Fibroblast of skin of left biceps (primary cell): ENCODE measurements around the gene YLPM1.

Experiments
- DNase-seq, 2 experiments: peaks; one replicate each; pipeline ENCODE4 v3.0.0-alpha.2; 2013; ENCODE audit warnings: low read depth in 2 of 2

Gene YLPM1

DNA sequence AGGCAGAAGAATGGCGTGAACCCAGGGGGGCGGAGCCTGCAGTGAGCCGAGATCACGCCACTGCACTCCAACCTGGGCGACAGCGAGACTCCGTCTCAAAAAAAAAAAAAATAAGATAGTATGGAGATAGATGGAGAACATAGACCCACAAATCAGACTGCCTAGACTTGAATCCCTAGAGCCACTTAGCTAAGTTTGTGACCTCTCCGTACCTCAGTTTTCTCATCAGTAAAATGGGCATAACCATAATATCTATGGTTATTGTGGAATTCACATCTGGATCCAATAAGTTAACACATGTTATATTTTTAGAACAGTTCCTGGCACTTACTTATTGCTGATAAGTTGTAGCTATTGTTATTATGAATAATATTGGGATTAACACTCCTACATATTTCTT, 105.6 kb downstream of the YLPM1 start:
- DNase-seq, result no peak

DNA sequence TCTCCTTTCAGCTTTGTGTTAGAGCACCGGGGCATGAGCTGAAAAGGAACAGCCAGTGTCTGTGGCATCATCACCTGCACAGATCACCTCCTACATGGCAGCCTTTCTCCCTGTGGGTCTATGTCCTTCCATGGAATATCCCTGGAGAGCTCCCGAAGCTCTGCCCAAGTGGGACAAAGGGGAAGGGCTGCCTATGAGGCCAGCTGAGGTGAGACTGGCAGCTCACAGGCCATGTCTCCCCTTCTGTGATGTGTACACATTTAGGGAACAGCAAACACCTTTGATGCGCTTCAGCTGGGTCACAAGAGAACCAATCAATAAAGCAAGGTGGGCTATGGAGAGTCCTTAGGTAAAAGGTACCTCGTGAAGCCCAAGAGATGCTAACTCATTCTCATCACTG, 108.7 kb downstream of the YLPM1 start:
- no peak for DNase-seq

DNA sequence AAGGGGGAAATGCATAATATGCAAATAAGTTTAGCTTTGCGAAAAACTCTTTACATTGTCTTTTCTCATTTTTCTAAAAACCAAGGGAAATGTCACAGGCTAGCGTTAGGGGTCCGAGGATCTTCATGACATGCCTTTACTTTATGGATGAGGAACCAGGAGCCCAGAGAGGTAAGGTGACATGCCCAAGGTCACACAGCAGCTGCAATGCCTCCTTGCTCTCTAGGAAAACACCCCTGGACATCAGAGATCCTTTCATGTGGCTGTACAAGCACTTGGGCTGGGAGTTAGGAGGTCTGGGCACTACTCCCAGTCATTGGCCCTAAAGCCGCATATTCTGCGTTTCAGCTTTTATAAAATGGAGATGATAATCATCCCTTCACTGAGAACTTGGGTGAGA, 112.1 kb downstream of the YLPM1 start:
- DNase-seq, result no peak

DNA sequence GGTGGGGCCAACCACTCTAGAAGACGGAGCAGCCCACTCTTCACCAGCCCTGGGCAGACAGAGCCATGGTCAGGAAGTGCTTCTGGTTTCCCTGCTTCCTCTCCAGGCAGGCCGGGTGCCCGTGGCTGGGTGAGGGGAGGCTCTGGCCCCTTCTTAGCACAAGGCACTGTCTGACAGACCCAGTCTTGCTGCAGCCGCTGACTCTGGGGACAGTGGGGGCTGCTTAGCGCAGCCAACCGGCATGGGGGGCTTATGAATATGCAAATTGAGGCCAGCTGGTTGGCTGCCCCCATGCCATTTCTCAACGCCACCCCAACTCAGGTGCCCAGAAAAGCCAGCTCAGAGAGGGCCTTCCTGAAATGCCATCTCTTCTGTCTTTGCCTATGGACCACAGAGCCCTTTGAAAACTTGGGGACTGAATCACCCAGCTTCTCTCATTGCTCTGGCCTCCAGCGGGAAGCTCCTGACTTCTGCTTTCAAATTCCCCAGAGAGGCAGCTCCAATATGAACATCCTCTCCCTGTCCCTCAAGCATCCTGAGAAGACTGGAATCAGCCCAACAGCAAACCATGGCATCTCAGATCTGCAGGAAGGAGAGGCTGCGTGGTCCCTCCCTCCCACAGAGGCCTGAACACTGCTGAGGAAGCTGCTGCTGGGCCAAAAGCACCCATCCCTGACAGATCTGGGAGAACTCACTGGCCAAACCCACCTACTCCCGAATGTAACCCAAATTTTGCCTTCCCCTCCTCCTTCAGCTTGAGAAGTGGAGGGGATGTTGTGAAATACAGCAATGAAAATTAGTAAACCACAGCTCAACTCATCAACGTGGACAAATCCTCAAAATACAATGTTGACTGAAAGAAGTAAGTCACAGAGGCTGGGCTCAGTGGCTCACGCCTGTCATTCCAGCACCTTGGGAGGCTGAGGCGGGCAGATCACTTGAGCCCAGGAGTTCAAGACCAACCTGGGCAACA, 113.1 kb downstream of the YLPM1 start, which contains the start of gene PROX2:
Gene PROX2, minus strand, starts transcription at position 205 of the 973 bp plus-strand sequence. CDS start 12,311 bp downstream, outside the sequence.
- no peak for DNase-seq

DNA sequence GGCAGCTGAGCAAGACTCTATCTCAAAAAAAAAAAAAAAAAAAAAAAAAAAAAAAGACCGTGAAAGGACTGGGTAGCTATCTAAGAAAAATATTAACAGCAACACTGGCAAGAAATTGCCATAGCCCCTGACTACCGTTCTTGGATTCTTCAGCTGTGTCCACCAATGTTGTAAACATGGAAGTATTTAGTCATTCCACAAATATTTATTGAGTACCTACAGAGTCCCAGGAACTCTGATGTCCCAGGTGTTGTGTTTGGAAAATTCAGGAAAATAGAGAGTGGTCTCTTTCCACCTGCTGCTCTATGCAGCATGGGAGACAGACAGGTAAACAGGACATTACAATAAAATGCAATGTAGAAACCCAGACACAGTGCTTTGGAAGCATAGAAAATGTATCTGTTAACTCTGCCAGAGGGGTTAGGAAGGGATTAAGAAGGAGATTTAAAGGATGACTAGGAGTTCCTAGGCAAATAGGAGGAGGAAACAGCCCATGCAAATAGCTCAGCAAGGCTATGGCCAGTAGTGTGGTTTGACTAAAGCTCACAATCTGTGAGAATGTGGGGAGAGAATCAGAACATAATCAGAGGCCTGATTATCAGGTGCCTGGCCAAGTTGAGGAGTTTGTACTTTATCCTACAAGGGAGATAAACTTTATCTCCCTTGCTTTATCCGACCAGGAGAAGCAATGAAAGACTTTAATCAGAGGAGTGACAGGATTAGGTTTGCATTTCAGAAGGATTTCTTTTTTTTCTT, 116.5 kb downstream of the YLPM1 start:
- DNase-seq, result no peak

DNA sequence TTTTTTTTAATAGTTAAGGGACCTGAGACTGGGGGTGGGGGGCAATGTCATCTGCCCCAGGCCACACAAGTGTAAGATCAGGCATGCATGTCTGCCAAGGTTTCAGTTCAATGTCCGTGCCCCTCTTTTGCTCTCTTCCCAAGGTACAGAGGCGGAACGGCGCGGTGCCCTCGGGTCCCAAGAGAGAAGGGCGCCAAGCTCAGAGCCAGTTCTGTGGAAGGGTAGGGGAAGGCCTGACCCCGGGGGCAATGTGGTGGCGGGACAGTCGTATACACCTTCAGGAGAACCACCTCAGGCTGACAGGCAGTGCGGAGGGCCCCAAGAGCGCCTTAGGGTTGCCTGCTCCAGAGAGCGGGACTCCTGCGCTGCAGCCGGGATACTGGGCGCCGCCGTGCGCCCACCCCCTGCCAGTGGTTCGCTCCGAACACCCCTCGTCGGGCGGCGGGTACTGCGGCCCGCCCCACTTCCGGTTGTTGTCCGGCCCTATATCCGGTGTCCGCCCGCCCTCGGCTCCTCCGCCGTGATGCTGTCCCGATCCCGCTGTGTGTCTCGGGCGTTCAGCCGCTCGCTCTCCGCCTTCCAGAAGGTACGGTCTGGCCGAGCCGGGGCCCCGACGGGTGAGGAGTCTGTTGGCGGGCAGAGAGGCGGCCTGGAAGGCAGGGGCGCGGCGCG, 118.5 kb downstream of the YLPM1 start, which contains the start of gene DLST:
Gene DLST, plus strand, starts transcription at position 486 of the 672 bp plus-strand sequence. Its CDS starts 38 bp downstream, at position 524.
- peak; percentile 68 to 69 for DNase-seq

DNA sequence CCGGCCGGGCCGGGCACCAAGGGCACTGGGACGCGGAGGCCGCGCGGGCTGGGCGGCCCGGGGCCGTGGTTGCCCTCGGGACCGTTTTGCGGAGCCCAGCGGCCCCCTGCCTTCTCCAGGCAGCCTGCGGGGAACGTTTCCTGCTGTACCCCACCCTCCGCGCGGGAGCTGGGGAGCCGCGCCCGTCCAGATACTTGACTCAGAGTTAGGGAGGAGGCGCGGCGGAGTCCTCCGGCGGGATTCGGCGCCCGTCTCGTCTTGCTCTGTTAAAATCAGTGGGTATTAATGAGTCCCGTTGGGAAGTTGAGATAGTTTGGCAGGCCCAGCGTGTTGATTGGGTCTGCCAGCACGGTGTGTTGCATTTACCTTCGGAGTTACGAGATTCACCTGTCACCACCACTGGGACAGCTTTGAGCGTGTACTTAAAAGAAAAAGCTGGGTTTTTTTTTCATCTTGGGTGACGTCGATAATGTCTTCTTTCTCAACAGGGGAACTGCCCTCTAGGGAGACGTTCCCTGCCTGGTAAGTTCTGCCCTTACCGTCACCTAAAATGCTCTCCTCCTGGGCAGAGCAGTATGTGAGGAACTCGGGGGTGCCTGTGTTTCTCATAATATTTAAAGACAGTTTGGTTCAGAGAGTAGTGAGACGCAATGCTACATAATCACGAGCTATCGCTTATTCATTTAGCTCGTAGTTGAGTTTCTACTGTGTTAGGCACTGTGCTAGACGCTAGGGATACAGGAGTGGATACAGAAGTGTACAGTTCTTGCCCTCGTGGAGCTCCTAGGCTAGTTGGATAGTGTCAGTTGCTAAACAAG, 119.2 kb downstream of the YLPM1 start:
- no peak for DNase-seq
